ENCODE data around the gene TPMT.
A peak's percentile ranks its signal among the peaks of the same experiment; 100 is the strongest.
"Not testable (repeated sequence)": the region's sequence is repeated elsewhere in the genome, so short reads cannot be mapped to it uniquely, and the experiment has no call there.

TPMT gene

DNA sequence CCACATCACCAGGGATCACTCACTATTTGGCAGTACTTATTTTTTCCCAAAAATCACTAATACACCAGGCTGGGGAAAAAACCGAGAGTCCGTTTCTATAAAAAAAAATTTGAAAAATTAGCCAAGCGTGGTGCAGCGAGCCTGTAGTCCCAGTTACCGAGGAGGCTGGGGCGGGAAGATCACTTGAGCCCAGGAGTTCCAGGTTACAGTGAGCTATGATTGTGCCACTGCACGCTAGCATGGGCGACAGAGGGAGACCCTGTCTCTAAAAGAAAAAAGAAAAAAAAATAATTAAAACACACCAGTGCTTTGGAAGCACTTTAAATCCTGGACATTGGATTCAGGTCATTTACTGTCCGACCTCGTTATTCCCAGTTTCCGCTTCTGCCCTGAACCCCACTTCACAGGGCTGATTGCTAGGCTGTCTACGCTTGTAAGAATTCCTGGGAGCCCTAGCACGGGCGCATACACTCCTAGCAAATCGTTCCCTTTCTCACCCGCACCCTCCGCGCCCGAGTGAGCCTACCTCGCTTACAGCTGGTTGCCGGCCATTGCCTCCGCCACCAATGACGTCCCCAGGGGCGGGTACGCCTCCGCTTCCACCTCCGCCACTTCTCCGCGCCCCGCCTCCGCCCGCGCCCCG lies at the start of gene TPMT:
TPMT (minus strand) TSS at position 571 of the 643 bp plus-strand sequence. CDS start 5,950 bp downstream, outside the sequence.
- no peak for DNase-seq

DNA sequence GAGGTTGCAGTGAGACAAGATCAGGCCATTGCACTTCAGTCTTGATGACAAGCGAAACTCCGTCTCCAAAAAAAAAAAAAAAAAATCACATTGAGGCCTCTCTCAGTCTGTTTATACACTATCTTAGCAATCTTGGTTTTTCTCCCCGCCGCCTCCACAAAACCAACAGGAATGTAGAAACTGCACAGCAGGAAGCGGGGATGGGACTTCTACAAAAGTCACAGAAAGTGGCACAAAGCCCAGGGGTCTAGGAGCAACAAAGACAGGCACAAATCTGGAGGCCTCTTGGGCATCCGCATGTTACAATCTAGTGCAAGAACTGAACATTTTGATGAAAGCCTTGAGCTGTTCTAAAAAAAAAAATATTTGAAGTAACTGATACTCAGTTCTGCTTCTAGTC lies 48.9 kb upstream of the TPMT start:
- DNase-seq, result no peak

DNA sequence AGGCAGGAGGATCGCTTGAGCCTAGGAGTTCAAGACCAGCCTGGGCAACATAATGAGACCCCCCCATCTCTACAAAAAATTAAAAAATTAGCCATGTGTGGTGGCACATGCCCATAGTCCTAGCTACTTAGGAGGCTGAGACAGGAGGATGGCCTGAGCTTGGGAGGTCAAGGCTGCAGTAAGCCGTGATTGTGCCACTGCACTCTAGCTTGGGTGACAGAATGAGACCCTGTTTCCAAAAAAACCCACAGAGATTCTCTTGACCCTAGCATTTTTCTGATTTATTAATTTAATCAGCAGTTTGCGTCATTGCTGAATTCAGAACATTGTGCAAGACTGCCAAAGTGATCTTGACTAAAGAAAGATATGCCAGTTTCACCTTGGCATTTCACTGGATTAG lies 37.1 kb upstream of the TPMT start:
- no peak for DNase-seq

DNA sequence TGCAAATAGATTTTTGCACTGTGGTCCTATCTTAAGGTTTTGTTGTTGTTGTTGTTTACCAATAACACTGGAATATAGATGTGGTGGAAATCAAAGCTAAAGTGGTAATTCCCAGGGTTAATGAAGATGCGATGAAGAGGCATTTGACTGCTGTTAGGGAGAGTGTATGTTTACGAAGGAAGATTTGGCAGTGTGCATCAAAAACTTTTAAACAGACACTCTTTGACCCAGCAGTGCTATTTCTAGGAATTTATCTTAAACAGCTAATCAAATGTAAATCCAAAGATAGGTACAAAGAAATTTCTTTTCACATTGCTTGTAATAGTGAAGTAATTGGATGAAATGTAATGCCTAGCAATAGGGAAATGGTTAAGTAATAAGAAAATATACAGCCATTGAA lies 34.3 kb upstream of the TPMT start:
- DNase-seq, result no peak

DNA sequence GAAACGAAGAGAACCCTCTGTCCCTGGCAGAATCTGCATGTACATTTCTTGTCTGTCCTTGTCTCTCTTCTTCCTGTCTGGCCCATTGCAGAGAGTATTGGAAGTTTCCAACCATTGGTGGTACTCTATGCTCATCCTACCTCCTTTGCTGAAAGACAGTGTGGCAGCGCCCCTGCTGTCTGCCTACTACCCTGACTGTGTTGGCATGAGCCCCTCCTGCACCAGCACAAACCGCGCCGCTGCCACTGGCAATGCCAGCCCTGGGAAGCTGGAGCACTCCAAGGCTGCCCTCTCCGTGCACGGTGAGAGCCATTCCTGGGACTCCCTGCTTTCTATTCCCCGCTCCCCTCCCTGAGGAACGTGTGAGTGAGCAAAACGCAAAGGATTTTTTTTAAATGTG lies 32.8 kb upstream of the TPMT start:
- DNase-seq, result no peak

DNA sequence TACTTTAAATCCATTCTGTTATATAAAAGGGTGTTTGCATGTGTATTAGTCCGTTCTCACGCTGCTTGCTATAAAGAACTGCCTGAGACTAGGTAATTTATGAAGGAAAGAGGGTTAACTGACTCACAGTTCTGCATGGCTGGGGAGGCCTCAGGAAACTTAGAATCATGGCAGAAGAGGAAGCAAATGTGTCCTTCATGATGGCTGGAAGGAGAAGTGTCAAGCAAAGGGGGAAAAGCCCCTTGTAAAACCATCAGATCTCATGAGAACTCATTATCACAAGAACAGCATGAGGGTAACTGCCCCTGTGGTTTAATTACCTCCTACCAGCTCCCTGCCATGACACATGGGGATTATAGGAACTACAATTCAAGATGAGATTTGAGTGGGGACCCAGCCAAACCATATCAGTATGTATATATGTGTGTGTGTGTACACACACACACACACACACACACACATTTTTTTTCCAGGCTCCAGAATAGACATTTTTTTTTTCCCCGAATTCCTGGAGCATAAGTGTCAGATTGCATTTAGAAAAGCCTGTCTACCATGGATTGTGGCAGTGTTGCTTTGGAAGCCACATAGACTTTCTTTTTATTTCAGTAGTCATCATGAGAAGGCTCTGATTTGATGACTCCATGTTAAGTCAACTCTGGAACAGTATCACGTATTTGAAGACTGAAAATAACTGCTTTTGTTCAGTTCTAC lies 31.8 kb upstream of the TPMT start:
- DNase-seq, result peak; percentile 28 to 33

DNA sequence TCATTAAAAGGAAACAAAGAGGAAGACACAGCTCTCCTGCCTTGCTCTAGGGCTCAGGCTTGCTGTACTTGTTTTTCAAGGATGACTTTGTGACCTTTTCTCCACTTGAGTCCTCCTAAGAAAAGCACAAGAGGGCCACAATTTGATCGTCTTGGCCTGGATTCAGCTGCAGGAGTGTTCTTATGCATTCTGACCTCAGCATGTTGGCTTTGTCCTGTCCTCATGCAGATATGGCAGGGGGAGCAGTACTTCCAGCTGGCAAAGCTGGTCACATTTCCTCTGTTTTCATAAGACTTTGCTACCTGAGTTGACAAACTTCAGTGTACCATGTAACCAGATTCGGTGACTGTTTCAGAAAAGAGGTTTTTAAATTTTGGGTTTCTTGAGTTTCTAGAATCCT lies 31.2 kb upstream of the TPMT start:
- no peak for DNase-seq

DNA sequence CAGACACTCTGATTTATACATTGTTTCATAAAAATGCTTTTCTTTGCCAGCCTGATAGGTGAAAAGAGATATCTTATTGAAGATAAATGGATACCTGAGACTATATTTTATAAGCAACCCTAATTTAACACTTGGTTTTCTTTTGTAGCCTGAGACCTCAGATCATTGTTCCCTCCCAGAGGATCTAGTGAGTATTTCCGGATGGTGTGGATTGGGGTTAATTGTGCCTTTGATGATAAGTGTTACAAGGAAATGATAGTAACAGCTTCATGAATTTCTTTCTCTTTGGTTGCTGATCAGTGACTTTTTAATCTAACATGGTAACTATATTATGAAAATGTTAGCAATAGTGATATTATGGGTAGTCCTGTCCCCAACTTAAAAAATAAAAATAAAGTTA lies 30.7 kb upstream of the TPMT start:
- no peak for DNase-seq

DNA sequence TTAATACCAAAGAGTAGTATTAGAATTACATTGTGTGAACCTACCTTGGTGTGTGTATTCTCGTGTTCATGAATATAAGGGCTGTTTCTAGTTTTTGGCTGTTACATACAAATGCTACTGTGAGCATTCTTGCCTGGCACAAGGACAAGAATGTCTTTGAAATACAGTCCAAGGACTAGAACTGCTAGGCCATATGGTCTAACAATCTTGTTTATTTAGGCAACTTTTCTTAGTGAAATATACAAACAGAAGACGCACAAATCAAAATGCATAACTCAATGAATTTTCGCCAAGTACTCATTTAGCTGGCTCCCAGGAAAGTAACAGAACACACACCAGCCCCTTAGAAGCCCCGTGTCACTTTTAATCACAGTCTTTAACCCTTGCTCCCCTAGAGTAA lies 28.9 kb upstream of the TPMT start:
- no peak for DNase-seq

DNA sequence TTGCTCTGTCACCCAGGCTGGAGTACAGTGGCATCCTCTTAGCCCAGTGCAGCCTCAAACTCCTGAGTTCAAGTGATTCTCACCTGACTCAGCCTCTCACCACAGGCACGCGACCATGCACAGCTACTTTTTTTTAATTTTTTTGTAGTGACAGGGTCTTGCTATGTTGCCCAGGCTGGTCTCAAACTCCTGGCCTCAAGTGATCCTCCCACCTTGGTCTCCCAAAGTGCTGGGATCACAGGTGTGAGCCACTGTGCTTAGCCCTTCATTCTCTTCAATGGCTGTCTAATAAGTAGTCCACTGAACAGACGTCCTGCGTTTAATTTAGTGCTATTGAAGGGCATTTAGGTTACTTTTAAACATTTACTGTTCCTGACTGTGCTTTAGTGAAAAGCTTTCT lies 27.7 kb upstream of the TPMT start:
- no peak for DNase-seq

DNA sequence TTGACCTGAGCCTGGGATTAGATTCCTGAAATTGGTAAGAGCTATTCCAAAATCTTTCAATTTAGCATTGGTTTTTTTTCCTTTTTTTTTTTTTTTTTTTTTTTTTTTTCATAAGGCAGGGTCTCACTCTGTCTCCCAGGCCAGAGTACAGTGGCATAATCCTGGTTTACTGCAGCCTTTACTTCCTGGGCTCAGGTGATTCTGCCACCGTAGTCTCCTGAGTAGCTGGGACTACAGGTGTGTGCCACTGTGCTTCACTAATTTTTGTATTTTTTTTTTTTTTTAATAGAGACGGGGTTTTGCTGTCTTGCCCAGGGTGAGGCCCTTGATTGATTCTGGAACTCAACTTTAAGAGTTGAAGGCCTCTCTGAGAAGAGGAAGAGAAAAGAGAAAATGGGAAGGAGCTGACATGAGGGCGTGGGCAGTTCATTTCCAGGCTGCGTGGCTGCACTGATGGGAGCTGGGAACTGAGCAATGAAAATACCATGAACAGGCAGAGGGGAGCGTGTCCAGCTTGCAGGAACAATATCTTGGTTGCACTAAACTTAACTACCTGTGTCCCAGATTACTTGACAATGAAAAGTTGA lies 25.0 kb upstream of the TPMT start:
- peak; percentile 7 to 18 for DNase-seq

DNA sequence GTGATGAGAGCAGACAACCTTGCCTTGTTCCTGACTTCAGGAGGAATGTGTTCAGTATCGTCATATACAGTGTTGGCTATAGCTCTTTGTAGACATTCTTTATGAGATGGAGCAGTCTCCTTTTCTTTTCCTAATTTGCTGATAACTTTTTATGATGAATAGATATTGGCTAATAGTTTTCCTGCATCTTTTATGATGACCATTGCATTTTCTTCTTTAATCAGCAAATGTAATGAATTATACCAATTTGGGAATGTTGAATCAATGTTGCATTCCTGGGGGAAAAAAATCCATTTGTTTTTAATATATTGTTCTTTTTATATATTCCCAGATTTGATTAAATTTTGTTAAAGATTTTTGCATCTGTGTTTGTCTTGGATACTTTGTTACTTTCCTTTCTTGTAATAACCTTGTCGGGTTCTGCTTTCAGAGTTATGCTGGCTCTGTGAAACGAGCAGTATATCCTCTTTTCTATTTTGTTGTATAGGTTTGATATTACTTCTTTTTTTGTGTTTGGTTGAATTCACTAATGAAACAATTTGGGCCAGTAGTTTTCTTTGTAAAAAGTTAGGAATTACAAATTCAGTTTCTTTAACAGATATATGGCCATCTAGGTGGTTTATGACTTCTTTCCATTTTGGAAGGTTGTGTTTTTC lies 24.2 kb upstream of the TPMT start:
- DNase-seq, result no peak

DNA sequence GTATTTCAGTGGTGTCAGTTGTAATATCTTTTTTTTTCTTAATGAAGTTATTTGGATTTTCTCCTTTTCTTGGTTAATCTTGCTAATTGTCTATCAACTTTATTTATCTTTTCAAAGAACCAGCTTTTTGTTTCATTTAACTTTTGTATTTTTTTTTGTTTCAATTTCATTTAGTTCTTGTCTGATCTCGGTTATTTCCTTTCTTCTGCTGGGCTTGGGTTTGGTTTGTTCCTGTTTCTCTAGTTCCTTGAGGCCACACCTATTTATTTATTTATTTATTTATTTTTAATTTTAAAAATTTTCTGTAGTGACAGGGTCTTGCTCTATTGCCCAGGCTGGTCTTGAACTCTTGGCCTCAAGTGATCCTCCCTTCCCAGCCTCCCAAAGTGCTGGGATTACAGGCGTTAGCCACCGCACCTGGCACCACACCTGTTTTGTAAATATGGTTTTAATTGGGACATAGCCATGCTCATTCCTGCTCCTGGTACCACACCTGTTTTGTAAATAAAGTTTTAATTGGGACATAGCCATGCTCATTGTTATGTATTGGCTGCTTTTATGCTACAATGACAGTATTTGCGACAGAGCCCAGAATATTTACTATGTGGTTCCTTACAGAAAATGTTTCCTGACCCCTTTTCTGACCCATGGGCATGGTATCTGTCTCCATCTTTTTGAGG lies 22.5 kb upstream of the TPMT start:
- no peak for DNase-seq

DNA sequence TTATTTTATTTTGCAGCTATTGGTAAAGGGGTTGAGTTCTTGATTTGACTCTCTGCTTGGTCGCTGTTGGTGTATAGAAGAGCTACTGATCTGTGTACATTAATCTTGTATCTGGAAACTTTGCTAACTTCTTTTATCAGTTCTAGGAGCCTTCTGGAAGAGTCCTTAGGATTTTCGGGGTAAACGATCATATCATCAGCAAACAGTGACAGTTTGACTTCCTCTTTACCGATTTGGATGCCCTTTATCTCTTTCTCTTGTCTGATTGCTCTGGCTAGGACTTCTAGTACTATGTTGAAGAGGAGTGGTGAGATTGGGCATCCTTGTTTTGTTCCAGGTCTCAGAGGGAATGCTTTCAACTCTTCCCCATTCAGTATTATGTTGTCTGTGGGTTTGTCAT lies 21.3 kb upstream of the TPMT start:
- DNase-seq, result not testable (repeated sequence)

DNA sequence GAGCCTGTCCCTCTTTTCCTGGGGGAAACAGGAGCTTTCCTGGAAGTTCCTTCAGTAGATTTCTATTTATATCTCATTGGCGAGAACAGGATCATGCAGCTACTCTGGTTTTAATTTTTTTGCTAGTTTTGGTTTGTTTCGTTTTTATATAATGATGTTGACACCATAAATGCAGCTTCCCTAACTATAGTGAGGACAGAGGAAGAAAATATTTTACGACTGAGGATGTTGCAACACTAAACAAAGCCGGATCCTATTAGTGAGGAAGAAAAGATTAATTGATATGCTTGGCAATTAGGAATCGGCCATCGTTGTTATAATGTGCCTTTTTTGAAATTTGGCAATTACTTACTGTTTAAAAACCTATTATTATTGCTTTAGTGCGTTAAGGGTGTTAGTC lies 17.0 kb upstream of the TPMT start:
- no peak for DNase-seq

DNA sequence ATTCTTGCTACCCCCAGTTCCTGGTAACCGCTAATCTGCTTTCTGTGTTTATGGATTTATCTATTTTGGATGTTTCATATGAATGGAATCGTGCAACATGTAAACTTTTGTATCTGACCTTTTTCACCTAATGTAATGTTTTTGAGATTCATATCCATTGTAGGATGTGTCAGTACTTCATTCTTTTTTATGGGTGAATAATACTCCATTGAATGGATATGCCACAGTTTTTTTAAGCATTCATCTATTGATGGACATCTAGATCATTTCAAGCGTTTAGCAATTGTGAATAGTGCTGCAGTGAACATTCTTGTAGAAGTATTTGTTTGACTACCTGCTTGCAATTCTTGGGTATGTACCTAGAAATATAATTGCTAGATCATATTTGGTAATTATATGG lies 13.4 kb upstream of the TPMT start:
- no peak for DNase-seq

DNA sequence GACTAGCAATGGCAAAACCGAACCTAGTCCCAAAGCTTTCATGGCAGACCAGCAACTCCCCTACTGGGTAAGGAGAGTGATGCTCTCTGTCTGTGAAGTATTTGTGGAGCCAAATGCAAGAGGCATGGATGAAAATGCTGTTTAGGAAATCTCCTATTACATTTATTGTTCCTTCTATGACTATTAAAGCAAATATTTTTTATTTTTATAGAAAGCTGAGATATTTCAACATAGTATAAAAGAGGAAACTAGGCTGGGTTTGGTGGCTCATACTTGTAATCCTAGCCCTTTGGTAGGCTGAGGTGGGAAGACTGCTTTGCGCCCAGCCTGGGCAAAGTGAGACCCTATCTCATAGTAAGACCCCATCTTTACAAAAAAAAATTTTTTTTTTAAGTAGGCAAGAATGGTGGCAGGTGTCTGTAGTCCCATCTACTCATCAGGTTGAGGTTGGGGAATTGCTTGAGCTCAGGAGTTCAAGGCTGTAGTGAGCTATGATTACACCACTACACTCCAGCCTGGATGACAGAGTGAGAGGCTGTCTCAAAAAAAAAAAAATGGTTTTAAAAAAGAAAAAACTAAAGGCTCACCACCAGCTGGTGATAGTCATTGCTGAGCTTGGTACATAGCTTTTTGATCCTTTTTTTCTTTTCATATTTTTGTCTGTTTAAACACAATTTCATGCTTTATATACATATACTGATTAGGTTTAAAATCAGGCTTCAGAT lies 11.6 kb upstream of the TPMT start:
- no peak for DNase-seq

DNA sequence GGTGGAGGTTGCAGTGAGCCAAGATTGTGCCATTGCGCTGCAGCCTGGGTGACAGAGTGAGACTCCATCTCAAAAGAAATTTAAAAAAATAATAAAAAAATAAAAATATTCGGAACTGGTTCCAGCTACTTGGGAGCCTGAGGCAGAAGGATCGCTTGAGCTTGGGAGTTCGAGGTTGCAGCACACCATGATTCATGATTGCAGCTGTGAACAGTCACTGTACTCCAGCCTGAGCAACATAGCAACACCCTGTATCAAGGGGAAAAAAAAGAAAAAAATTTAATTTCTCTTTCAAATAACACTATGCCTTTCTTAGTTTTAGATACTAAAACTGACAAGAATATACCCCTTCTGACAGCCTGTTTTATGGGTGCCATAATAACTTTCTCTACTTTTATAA lies 10.9 kb upstream of the TPMT start:
- no peak for DNase-seq

DNA sequence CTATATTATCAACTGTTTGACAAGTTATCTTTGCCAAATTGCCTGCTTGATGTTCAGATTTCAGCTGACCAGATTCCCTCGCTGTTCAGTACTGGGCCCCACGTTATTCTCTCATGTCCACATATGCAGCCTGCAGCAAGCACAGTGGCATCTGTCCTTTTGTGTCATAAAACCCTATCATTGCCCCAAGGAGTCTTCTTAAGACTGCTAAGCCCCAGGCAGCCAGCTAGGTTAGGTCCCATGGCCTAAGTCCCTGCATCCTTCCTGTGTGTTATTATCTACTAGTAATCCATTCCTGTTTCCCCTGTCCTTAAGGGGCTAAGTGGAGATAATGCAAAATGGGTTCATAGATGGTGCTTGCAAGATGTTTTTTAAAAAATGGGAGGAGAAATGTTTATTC lies 7.5 kb upstream of the TPMT start:
- no peak for DNase-seq

DNA sequence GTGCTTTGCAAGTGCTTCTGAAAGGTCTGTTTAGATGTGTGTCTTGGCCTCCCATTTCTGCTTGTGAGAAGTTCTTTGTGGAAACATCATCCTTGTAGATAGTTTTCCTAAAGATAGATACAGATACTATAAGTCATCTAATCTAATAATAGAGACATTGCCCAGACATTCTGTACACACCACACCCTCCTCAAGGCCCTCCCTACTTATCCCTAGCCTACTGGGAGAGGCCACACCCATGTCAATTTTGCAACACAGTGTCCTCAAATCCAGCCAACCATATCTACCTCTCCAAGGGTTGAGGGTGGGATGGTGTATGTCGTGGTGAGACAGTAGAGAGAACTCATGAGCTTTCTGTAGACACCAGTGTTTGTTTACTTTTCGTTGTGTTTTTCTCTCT lies 6.6 kb upstream of the TPMT start:
- DNase-seq, result no peak

DNA sequence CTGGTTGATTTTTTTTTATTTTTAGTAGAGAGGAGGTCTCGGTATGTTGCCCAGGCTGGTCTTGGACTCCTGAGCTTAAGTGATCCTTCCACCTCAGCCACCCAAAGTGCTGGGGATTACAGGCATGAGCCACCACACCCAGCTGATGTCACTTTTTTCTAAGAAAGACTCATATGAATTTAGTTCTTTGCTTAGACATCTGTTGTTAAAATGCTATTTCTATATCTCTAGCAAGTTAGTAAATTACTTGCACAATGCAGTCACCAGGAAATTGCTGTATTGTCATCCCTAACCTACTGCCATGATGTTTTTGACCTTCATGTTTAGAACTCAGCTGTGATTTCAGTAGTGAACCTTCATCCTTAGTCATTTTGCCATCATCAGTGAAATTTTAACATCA lies 6.0 kb upstream of the TPMT start:
- DNase-seq, result no peak

DNA sequence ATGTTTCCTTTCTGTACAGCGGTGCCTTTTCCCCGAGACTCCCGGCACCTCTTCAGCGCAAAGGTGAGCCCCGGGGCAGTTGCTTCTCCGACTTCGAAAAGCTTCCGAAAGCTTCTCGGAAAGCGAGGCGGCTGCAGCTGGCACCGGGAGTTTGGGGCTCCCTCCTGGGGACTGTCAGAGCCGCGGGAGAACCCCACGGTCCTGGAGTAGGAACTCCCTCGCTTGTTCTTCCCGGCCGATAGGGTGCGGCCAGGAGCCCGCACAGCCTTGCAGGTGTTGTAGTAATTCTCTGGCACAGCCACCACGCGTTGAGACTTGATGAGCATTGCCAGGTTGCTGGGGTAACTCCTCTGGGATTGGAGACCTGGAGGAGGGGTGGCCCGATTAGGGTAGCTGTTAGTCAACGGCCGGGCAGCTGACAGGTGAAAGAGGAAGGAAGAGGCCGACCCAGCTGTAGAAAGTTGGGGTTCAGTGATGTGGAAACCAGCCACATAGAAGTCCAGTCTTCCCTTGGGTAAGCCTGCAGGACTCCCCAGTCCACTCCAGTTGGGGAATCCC lies 1.1 kb upstream of the TPMT start:
- DNase-seq, result peak; percentile 48
